NCI-H1694 (cell line): ENCODE results near the gene VGLL4.

Source experiments
- DNase-seq: peaks from one replicate; lab custom pipeline; 2025; lab: John Stamatoyannopoulos, UW

The VGLL4 gene

GRCh38 chr3:11627612-11628011 is 16.1 kb downstream of the VGLL4 start:
- no peak for DNase-seq

GRCh38 chr3:11626084-11626463 is 17.6 kb downstream of the VGLL4 start:
- no peak for DNase-seq

DNA sequence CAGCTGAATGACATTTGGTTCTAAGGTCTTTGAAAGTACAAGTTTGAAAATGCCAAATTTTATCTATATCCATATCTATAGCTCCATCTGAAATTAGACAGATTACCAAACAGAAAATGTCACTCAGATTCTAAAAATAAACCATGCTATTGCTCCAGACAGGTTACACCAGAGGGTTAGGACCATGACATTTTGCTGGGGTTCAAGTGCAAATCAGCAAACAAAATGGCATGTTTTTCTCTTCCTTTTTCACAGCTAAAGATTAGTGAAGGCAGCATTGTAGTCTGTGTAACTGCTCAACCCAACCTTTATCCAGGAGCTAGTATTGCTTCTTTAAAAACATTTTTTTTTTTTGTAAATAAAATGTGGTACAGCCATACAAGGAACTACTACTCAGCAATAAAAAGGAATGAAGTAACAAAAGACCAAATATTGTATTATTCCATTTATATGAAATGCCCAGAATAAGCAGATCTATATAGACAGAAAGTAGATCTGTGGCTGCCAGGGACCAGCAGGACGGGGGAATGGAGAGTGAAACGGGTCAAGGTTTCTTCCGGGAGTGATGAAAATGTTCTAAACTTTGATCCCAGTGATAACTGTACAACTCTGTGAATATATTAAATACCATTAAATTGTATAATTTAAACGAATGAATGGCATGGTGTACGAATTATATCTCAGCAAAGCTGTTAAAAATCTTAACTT is 18.2 kb downstream of the VGLL4 start:
- no peak for DNase-seq

DNA sequence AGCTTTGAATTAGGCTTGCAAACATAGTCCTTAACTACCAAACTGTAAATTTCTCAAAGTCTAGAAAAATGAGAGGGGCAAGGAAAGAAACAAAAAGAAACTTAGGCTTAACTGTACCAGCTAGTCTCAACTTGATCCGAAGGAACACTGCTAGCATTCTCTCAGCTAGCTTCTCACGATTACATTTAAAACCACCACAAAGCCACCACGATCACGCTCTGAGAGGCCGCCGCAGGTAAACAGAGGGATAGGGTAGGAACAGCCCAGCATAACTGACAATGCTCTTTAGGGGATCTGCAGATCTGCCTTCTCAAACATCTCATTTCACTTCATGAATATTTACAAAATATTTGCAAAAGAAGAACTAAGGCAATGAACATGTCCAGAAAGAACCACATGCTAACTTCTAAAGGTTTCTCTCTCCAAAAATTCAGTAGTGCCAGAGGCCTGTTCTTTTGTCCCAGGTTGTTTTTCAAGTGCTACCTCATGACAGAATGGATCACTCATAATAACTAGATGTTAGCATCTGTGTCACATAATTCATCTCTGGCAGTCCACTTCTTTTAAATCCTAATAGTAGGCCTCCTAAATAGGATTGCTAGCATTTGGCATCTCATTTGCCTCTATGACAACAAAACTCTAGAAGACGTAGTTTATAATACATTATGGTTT is 18.9 kb downstream of the VGLL4 start:
- no peak for DNase-seq

GRCh38 chr3:11624161-11624560 is 19.6 kb downstream of the VGLL4 start:
- DNase-seq: no peak

- DNase-seq: peak; percentile 51
Measured at GRCh38 chr3:11622586-11623550, 20.8 kb downstream of the VGLL4 start.

DNA sequence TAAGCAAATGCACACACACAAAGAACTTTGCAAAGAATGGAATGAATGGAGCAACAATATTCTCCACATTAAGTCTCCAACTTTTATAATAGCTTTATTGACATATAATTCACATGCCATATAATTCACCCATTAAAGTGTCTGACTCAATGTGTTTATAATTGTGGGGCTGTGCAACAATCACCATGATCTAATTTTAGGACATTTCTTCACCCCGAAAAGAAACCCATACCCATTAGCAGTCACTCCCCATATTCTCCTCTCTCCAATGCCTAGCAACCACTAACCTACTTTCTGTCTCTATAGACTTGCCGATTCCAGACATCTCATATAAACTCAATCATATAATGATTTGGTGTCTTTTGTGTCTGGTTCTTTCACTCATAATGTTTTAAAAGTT is 22.6 kb downstream of the VGLL4 start:
- no peak for DNase-seq

- no peak for DNase-seq
Measured at GRCh38 chr3:11619946-11620652, 23.6 kb downstream of the VGLL4 start.

GRCh38 chr3:11619461-11619860 is 24.3 kb downstream of the VGLL4 start:
- DNase-seq: no peak

- no peak for DNase-seq
Measured at GRCh38 chr3:11618904-11619303, 24.8 kb downstream of the VGLL4 start.

DNA sequence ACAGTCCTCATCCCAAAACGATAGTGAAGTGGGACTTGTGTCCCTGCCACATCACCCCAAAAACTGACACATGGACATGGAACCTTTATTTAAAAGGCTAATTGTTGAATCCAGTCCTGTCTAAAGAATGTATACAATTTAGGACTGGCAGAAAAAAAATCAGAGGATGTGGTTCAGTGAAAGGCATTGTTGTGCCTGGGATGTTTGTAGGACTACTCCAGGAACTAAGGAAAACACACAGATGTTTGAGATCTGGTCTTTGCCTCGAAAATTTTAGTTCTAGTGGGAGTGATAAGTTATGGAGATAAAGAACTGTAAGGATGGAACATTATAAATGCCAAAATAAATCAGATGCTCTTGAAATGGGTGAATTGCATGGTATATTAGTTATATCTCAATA is 27.2 kb downstream of the VGLL4 start:
- no peak for DNase-seq

- no peak for DNase-seq
Measured at GRCh38 chr3:11613851-11614487, 29.7 kb downstream of the VGLL4 start.

- DNase-seq: no peak
Measured at GRCh38 chr3:11613319-11613718, 30.4 kb downstream of the VGLL4 start.

DNA sequence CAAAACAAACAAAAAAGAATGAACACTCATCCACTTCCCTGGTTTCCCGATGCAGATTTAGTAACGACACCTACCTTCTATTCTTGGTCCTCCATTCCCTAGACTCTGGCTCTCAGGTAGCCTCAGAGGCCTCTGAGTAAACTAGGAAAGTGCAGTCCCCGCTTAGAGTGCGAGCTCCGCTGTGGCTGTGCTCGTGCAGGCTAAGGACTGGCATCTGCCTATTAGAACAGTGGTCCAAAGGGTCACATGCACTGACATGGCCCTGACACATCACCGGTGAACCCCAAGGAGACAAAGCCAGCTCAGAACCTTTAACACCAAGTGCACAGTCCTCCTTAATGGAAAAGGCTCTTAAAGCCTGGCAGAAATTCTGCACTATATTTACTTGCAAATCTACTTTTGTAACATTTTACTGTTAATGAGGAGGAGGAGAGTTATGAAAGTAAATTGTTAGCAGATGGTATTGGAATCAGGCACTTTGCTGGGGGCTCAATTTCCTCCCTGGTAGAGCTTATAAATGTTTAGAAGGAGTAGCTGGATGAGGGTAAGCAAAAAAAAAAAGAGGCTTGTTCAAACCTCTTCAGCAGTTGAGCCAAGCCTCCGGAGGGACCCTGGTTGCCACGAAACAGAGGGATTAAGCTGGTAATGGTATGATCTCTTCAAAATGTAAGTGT is 31.1 kb downstream of the VGLL4 start:
- DNase-seq: no peak

DNA sequence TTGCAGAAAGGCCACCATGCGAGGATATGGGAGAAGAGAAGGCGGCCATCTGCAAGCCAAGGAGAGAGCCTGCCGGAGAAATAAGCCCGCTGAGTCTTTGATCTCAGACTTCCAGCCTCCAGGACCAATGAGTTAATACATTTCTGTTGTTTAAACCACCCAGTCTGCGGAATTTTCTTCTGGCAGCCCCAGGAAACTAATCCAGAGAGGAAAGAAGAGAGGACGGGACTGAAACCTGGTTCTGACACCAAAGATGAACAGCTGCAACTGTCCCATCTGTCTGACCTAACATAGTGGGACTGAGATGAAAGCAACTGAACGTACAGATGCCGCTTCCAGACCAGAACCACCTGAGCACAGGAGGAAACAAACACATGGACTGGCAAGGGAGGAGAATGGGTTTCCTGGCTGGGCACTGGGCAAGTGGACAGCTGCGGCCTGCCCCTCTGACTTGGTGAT is 32.3 kb downstream of the VGLL4 start:
- DNase-seq: no peak

- no peak for DNase-seq
Measured at GRCh38 chr3:11610700-11611275, 32.9 kb downstream of the VGLL4 start.

- DNase-seq: no peak
Measured at GRCh38 chr3:11610044-11610671, 33.6 kb downstream of the VGLL4 start.

DNA sequence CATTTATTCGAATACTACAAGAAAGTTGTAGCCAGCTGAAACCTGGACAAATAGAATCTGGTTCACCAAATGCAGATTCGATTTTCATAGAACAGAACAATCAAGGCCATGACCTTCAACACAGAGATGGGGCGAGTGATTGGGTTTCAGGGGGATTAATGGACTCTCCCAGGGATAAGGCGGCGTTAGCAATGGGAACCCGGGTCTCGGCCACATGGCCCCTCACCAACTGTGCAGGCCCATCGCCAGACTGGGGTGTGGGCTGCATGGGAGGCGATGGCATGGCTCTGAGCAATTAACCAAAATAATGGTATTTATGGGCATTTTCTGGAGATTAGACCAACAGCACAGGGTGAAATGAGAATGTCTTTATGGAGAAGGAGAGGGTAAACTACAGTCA is 34.2 kb downstream of the VGLL4 start:
- DNase-seq: no peak

DNA sequence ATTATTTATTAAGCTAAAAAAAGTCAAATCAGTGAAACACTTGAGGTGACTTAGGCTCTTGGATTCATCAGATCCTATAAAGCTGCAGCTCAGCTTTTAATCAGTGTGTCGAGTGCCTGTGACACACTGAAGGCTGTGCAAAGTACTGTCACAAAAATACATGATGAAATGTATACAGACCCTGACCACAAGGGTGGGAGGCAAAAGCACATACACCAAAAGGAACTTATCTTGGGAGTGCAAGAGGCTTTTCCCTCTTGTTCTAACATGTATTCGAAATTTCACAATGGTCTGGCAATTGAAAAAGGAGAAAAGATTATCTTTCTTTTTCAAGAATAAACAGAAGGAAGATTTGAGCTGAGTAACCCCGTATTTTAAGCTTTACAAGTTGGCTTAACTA is 35.9 kb downstream of the VGLL4 start:
- DNase-seq: no peak

DNA sequence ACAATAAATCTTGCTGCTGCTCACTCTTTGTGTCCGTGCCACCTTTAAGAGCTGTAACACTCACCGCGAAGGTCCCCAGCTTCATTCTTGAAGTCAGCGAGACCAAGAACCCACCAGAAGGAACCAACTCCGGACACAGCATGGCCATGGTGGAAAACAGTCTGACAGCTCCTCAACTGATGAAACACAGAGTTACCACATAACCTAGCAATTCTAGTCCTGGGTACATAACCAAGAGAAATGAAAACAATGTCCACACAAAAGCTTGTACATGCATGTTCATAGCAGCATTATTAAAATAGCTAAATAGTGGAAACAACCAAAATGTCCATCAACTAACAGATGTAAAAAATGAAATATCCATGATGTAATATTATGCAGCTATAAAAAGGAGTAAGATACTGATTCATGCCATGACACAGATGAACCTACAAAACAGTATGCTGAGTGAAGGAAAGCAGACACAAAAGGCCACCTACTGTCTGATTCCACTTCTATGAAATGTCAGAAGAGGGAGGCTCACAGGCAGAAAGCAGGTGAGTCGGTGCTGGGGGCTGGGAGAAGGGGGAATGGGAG is 36.8 kb downstream of the VGLL4 start:
- DNase-seq: no peak
